Activated T-helper 1 cell treated with anti-CD3 and anti-CD28 coated beads, Interleukin-12 subunit alpha, Interleukin-12 subunit beta, Interleukin-2, Interleukin-4 antibody, amounts not matched to agents 30 ng/mL and 10 ng/mL and 1 ng/mL, durations not matched to agents 14 hours and 24 hours and 36 hours (primary cell): ENCODE data around the gene NUDT4. TPM values are rescaled to one million over a fixed set of nuclear protein-coding genes. Genes with fewer than 3 reads are reported as not detected.

Experiments used
- DNase-seq: peaks from one replicate; pipeline ENCODE4 v3.0.0; 2021; ENCODE audit warnings: low spot score
- H3K27ac Mint-ChIP-seq: one replicate; pipeline ENCODE4 v1.8.0; 2021; ENCODE audit warnings: mild to moderate bottlenecking, mixed read lengths
- H3K27me3 Mint-ChIP-seq: one replicate; pipeline ENCODE4 v1.8.0; 2022; ENCODE audit warnings: mild to moderate bottlenecking, moderate library complexity, mixed read lengths; ENCODE audit not compliant: insufficient read depth
- H3K36me3 Mint-ChIP-seq: one replicate; pipeline ENCODE4 v1.8.0; 2021; ENCODE audit warnings: low read depth, mixed read lengths
- H3K4me1 Mint-ChIP-seq: one replicate; pipeline ENCODE4 v1.8.0; 2021; ENCODE audit warnings: low read depth, mixed read lengths
- H3K4me3 Mint-ChIP-seq: one replicate; pipeline ENCODE4 v1.8.0; 2021; ENCODE audit warnings: mild to moderate bottlenecking, moderate library complexity, mixed read lengths
- H3K9me3 Mint-ChIP-seq: one replicate; pipeline ENCODE4 v1.8.0; 2021; ENCODE audit warnings: mixed read lengths
- intact Hi-C: fragments of 100-400 bp; cut with micrococcal nuclease; formaldehyde crosslinking; loops from one replicate; pipeline ENCODE4 v1.15.1; 2024
- total RNA-seq: library from RNA; stranded (reverse); gene quantifications from 2 replicates; pipeline ENCODE4 v1.2.3, GENCODE V29; 2022

Gene NUDT4
- total RNA-seq, result 90.9 and 94.3 TPM in 2 replicates

DNA sequence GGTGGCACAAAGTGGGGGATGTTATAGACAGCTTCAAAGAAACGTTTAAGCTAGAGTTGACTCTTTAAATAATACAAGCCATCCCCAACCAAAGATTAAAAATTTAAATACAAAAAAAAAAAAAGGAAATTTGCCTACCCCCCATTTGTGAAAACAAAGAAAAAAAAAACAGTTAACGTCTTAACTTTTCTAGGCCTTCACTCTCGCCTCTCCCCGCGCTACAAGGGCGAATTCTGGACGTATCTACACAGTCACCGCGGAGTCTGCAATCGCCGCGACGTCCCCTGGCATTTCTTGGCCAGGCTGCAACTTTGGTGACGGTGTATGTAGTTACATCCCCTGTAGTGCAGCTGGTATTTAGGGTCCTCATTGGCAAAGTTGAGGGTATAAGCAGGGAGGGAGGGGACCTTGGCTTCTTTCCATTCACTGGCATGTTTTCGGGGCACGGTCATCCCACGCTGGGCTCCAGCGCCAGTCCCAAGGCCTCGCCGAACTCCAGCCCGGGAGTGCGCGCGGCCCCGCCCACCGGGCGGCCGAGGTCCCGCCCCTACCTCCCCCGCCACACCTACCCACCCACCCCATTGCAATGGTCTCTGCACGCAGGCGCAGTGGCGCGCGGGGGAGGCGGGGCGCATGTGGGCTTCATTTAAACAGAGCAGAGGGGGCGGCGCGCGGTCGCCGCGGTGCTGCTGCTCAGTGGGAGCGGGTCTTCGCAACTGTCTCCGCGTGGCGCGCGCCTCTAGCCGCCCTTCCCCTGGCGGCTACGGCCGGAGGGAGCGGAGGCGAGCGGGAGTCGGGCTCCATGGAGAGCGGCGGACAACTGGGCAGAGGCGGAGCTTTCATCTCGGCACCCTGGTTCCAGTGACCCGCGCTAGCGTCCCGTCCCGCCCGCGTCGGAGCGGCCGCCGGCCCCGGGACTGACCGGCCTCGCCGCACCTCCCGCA lies at the start of gene NUDT4:
TSS of gene NUDT4 (plus strand) at position 674 of the 944 bp plus-strand sequence. CDS start 398 bp downstream, outside the sequence.
- Mint-ChIP-seq H3K9me3 (no peaks in the 10 kb centered on the region), H3K27me3 (peaks cover 2% of the 10 kb centered on the region), H3K4me3 (peak within 1 kb of the TSS; percentile 100), H3K36me3 (peaks cover 16% of the 10 kb centered on the region), H3K4me1 (peaks cover 50% of the 10 kb centered on the region), H3K27ac (peak within 1 kb of the TSS; percentile 100)
- intact Hi-C loops, result loop anchor here (1.0 to 5.0 kb wide), 10 partner anchors 39 to 448 kb away; partner anchors contain the start of genes CRADD, EEA1 and MRPL42
- DNase-seq, result peak; percentile 94

DNA sequence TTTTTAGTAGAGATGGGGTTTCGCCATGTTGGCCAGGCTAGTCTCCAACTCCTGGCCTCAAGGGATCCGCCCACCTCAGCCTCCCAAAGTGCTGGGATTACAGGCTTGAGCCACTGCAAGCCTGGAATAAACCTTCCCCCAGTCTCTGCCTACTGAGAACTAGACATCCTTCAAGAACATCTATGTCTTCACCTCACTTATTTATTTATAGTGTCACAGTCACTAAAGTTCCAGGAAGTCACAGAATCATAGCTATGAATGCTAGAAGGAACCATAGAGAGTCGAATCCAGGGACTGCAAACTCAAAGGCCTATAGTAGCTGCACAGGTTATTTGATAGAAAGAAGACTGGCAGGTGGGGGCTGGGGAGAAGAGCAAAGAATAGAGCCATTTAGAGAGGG lies 44.7 kb upstream of the NUDT4 start:
- no peak overlapping the region for H3K27ac Mint-ChIP-seq
- H3K27me3 Mint-ChIP-seq, result peaks cover 1% of the 10 kb centered on the region
- H3K4me3 Mint-ChIP-seq, result no peak overlapping the region
- H3K9me3 Mint-ChIP-seq, result no peaks in the 10 kb centered on the region
- intact Hi-C loops, result no loop called here
- DNase-seq, result no peak
- H3K4me1 Mint-ChIP-seq, result no peaks in the 10 kb centered on the region
- H3K36me3 Mint-ChIP-seq, result no peaks in the 10 kb centered on the region

DNA sequence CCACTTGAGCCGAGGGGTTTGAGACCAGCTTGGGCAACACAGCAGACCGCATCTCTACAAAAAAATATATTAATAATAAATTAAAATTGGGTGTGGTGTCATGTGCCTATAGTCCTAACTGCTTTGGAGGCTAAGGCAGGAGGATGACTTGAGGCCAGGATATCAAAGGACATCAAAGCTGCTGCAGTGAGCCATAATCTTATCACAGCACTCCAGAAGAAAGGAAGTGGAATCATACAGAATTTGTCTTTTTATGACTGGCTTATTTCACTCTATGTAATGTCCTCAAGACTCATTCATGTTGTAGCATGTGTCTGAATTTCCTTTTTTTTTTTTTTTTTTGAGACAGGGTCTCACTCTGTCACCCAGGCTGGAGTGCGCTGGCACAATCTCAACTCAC lies 43.9 kb upstream of the NUDT4 start:
- intact Hi-C loops, result no loop called here
- DNase-seq, result no peak

DNA sequence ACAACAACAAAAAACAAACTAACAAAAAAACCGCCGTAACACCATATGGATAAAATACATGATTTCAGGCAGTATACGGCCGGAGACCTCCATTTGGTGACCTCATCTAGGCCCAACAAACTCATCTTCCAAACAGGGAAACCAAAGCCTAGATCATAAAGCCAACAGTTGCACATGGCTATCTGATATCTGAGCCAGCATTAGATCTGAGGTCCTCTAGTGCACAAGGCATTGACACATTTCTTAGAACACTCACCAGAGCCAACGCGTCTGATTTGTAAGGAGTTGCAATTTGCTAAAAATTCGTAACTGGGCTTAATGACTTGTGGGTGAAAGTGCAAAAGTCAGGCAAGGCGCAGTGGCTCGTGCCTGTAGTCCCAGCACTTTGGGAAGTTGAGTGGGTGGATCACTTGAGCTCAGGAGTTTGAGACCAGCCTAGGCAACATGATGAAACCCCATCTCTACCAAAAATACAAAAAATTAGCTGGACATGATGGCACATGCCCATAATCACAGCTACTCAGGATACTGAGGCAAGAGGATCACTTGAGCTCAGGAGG lies 42.0 kb upstream of the NUDT4 start:
- Mint-ChIP-seq H3K27ac (no peak overlapping the region), H3K36me3 (no peaks in the 10 kb centered on the region), H3K4me3 (no peak overlapping the region), H3K9me3 (no peaks in the 10 kb centered on the region), H3K4me1 (no peaks in the 10 kb centered on the region), H3K27me3 (peaks cover 1% of the 10 kb centered on the region)
- intact Hi-C loops, result no loop called here
- no peak for DNase-seq

More for the DNA sequence above, 43.9 kb upstream of the NUDT4 start:
- peaks cover 1% of the 10 kb centered on the region for H3K27me3 Mint-ChIP-seq
- H3K4me3 Mint-ChIP-seq, result no peak overlapping the region
- no peaks in the 10 kb centered on the region for H3K4me1 Mint-ChIP-seq
- no peaks in the 10 kb centered on the region for H3K36me3 Mint-ChIP-seq
- H3K9me3 Mint-ChIP-seq, result no peaks in the 10 kb centered on the region
- no peak overlapping the region for H3K27ac Mint-ChIP-seq

DNA sequence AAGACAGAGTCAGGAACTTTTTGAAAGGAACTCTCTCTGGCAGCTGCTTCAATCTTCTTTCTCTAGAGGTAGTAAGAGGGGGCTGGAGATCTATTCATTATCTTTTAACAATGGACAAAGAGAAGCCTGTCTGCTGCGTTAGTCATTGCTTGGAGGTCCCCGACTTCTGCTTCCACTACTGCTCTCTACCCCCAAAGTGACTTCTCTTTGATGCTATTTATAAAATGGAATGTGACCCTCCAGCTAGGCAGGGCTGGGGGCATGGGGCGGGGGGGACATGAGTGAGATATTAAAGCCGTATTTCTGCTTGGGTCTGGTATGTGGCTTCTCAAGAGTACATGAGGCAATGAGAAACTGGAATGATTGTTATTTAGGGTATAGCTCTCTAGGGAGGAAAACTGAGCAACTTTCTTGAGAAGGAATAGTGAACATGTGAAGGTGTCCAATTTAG lies 41.4 kb upstream of the NUDT4 start:
- no peak overlapping the region for H3K4me3 Mint-ChIP-seq
- no peaks in the 10 kb centered on the region for H3K9me3 Mint-ChIP-seq
- H3K36me3 Mint-ChIP-seq, result no peaks in the 10 kb centered on the region
- H3K27me3 Mint-ChIP-seq, result peaks cover 1% of the 10 kb centered on the region
- no peaks in the 10 kb centered on the region for H3K4me1 Mint-ChIP-seq
- no peak overlapping the region for H3K27ac Mint-ChIP-seq
- no peak for DNase-seq
- intact Hi-C loops, result no loop called here

DNA sequence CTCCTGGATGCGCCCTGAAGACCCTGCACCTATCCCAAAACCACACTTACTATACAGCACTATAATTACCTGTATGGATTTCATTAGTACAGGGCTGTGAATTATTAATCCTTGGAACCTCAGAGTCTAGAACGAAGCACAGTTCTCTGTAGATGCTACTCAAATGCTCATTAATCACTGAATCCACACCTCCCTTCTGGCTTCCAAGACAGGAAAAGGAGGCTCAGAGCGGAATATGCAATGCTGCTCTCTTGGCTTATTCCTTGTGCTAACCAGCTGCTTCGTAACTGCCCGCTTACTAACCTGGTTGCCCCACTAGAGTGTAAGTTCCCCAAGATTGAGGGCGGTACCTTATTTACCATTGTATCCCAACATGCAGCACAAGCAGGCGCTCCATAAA lies 39.1 kb upstream of the NUDT4 start:
- DNase-seq, result no peak
- Mint-ChIP-seq H3K36me3 (no peaks in the 10 kb centered on the region), H3K4me1 (no peaks in the 10 kb centered on the region), H3K27ac (no peak overlapping the region), H3K27me3 (peaks cover 5% of the 10 kb centered on the region), H3K4me3 (no peak overlapping the region), H3K9me3 (no peaks in the 10 kb centered on the region)
- intact Hi-C loops, result no loop called here

DNA sequence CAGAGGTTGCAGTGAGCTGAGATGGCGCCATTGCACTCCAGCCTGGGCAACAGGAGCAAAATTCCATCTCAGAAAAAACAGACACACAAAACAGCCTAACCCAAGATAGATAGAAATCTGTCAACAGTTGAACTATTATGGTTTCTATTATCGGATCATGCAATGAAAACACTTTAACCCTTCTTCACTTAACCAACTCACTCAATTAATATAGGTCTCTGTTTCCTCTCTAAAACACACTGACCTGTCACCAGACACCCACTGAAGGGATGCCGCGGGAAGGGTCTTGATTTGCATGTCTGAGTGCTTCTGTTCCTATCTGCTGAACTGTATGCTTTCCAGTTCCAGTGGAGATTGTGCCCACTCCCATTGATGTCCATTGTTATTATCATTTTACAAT lies 38.0 kb upstream of the NUDT4 start:
- DNase-seq, result no peak
- intact Hi-C loops, result no loop called here
- Mint-ChIP-seq H3K4me1 (no peaks in the 10 kb centered on the region), H3K36me3 (no peaks in the 10 kb centered on the region), H3K9me3 (no peaks in the 10 kb centered on the region), H3K27ac (no peak overlapping the region), H3K27me3 (peaks cover 4% of the 10 kb centered on the region), H3K4me3 (no peak overlapping the region)

DNA sequence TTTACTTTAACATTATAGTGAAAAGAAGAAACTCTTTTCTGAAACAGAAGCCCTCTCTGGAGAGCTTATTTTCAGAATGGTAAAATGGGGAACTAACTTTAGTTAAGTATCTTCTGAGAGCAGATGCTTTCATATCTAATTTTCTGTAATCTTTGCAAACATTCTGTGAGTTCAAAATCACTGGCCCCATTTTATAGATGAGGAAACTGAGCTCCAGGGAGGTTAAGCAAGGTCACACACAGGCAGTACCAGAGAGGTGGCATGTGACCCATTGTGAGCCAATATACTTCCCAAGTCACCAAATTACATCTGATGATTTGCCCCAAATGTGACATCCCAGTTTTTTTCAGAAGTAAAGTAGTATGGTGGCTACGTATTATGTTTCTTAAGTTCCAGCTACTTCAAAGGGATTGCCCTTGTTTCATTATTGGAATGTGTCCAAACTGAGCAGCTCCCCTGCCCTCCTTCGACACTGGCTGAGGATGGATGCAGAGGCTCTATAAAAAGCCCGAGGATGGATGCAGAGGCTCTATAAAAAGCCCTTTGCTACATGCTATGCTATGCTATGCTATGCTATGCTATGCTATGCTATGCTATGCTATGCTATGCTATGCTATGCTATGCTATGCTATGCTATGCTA lies 36.2 kb upstream of the NUDT4 start:
- Mint-ChIP-seq H3K36me3 (no peaks in the 10 kb centered on the region), H3K4me3 (no peak overlapping the region), H3K9me3 (no peaks in the 10 kb centered on the region), H3K27me3 (peaks cover 4% of the 10 kb centered on the region), H3K4me1 (no peaks in the 10 kb centered on the region), H3K27ac (no peak overlapping the region)
- intact Hi-C loops, result no loop called here
- DNase-seq, result no peak

DNA sequence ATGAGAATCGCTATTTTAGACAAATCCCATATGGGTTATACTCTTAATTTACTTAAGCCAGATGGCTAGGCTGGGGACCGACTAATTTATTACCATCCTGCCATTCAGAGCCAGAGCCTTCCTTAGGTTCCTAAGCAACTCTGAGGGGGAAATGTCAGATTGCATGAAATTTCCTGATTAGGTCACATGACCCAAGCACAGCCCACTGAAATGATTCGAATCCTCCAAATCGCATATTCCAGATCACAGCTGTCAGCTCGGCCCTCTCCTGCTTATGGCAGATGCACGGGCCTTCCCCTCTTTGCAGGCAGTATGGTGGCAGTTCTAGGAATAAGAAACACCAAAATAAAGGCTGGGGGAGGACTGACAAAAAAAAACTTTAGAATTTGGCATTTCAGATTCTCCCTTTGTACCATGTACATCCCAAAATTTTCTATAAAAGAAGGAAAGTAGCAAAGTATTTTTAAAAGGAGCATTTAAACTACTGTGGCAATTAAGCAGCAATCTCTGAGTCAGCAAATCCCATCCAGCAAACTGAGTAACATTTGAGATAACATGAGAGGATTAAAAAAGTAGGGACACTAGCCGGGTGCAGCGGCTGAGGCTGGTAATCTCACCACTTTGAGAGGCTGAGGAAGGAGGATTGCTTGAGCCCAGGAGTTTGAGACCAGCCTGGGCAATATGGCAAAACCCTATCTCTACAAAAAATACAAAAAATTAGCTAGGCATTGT lies 30.5 kb upstream of the NUDT4 start:
- H3K27ac Mint-ChIP-seq, result no peak overlapping the region
- intact Hi-C loops, result no loop called here
- H3K27me3 Mint-ChIP-seq, result peaks cover 10% of the 10 kb centered on the region
- DNase-seq, result no peak
- H3K9me3 Mint-ChIP-seq, result no peaks in the 10 kb centered on the region
- no peak overlapping the region for H3K4me3 Mint-ChIP-seq
- H3K4me1 Mint-ChIP-seq, result no peaks in the 10 kb centered on the region
- H3K36me3 Mint-ChIP-seq, result no peaks in the 10 kb centered on the region

DNA sequence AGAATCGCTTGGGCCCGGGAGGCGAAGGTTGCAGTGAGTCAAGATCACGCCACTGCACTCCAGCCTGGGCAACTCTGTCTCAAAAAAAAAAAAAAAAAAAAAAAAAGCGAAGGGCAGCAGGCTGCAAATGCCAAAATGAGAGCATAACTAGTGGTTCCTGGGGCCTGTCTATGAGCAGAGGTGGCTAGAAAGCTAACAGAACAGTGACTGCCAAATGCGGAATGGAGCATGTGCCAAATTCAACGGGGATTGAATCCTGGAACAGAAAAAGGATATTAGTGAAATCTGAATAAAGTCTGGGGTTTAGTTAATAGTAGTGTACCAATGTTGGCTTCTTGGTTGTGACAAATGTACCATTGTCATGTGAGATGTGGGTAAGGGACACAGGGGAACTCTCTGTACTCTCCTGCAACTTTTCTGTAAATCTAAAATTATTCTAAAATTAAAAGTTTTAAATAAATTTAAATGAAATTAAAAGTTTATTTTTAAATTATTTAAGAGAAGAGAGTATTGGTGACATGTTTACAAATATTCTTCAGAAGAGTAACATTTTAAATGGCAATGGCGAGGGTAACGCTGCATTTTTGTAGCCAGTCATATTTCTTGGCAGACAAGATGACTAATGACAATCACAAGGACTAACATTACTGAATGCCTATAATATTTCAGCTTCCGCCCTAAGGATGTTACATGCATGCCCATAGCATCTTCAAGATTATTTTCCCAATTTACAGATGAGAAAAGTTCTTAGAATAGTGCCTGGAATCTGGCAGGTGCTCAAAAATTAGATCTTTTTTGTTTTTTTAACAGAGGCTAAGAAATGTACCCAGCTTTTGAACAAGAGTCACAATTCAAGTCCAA lies 28.9 kb upstream of the NUDT4 start:
- Mint-ChIP-seq H3K4me3 (no peak overlapping the region), H3K4me1 (no peaks in the 10 kb centered on the region)
- intact Hi-C loops, result no loop called here

DNA sequence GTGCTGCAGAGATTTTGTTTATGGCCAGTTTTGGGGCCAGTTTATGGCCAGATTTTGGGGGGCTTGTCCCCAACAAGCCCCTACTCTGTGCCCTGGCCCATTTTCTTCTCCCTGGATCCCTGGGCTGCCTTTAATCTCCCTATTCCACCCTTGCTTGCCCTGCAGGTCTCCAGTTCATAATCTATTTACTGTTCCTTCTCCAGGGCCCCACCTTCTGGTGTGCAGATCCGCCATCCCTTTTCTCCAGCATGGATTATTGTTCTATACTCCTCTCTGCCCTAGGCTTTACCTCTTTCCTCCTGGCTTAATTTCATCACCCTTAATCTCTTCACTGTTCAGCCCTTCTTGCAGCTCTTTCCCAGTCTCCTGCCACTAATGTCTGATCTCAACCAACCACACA lies 26.0 kb upstream of the NUDT4 start:
- Mint-ChIP-seq H3K9me3 (no peaks in the 10 kb centered on the region), H3K27me3 (peaks cover 4% of the 10 kb centered on the region), H3K27ac (no peak overlapping the region), H3K4me3 (no peak overlapping the region), H3K4me1 (no peaks in the 10 kb centered on the region), H3K36me3 (no peaks in the 10 kb centered on the region)
- no peak for DNase-seq
- intact Hi-C loops, result no loop called here

More for the DNA sequence above, 28.9 kb upstream of the NUDT4 start:
- Mint-ChIP-seq H3K36me3 (no peaks in the 10 kb centered on the region), H3K9me3 (no peaks in the 10 kb centered on the region), H3K27ac (no peak overlapping the region), H3K27me3 (peaks cover 6% of the 10 kb centered on the region)
- no peak for DNase-seq

DNA sequence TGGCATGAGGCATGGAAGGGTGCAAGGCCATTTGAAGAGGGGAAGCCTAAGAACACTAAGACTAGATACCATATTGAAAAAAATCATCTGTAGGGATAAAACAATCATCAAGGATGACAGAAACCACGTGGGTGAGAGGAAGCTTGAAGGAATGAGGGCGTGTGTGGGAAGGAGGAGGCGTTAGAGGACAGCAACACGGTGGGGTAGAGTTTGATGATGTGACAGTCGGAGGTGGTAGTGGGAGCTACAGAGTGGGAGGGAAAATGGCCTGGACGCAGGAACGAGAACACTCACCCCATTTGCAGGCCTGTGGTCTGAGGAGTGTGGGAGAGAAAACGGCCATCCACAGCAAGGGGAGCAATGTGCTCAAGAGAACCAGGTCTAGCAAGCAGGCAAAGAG lies 25.4 kb upstream of the NUDT4 start:
- H3K36me3 Mint-ChIP-seq, result no peaks in the 10 kb centered on the region
- H3K27ac Mint-ChIP-seq, result no peak overlapping the region
- H3K9me3 Mint-ChIP-seq, result no peaks in the 10 kb centered on the region
- no peak overlapping the region for H3K4me3 Mint-ChIP-seq
- DNase-seq, result no peak
- peaks cover 3% of the 10 kb centered on the region for H3K27me3 Mint-ChIP-seq
- intact Hi-C loops, result no loop called here
- no peaks in the 10 kb centered on the region for H3K4me1 Mint-ChIP-seq
